Measurements from ENCODE around the gene DPF3.

The DPF3 gene

GRCh38 chr14:72893636-72894322 is at the start of gene DPF3:
Gene DPF3 (minus strand): TSS chr14:72894101. CDS start chr14:72894088, 13 bp downstream.
- DNase-seq (ENCODE audit: low read depth): peak; percentile 89

- DNase-seq (ENCODE audit: low read depth): no peak
These were observed 49.0 kb upstream of the DPF3 start for GRCh38 chr14:72942934-72943333.

GRCh38 chr14:72941286-72941985 is 47.5 kb upstream of the DPF3 start:
- no peak for DNase-seq (ENCODE audit: low read depth)

- DNase-seq (ENCODE audit: low read depth): no peak
These were observed 45.7 kb upstream of the DPF3 start for GRCh38 chr14:72939630-72940029.

- no peak for DNase-seq (ENCODE audit: low read depth)
These were observed 39.0 kb upstream of the DPF3 start for GRCh38 chr14:72932893-72933292.

GRCh38 chr14:72929316-72930080 is 35.6 kb upstream of the DPF3 start:
- DNase-seq (ENCODE audit: low read depth): no peak

- DNase-seq (ENCODE audit: low read depth): no peak
These were observed 35.0 kb upstream of the DPF3 start for GRCh38 chr14:72928872-72929271.

GRCh38 chr14:72926292-72927028 is 32.6 kb upstream of the DPF3 start, which contains the start of gene DCAF4:
Gene DCAF4 (plus strand): TSS chr14:72926464. CDS start chr14:72937979, 11,515 bp downstream.
- DNase-seq (ENCODE audit: low read depth): peak; percentile 90

GRCh38 chr14:72925815-72926291 is 32.0 kb upstream of the DPF3 start:
- DNase-seq (ENCODE audit: low read depth): no peak

GRCh38 chr14:72925171-72925759 is 31.4 kb upstream of the DPF3 start:
- no peak for DNase-seq (ENCODE audit: low read depth)

GRCh38 chr14:72924337-72924736 is 30.4 kb upstream of the DPF3 start:
- no peak for DNase-seq (ENCODE audit: low read depth)

GRCh38 chr14:72921396-72921795 is 27.5 kb upstream of the DPF3 start:
- no peak for DNase-seq (ENCODE audit: low read depth)

GRCh38 chr14:72920008-72920407 is 26.1 kb upstream of the DPF3 start:
- no peak for DNase-seq (ENCODE audit: low read depth)

GRCh38 chr14:72917094-72917802 is 23.3 kb upstream of the DPF3 start:
- no peak for DNase-seq (ENCODE audit: low read depth)

GRCh38 chr14:72916174-72916573 is 22.3 kb upstream of the DPF3 start:
- DNase-seq (ENCODE audit: low read depth): no peak

- DNase-seq (ENCODE audit: low read depth): no peak
These were observed 19.9 kb upstream of the DPF3 start for GRCh38 chr14:72913809-72914208.

GRCh38 chr14:72909163-72909562 is 15.3 kb upstream of the DPF3 start:
- DNase-seq (ENCODE audit: low read depth): no peak

GRCh38 chr14:72907886-72908285 is 14.0 kb upstream of the DPF3 start:
- no peak for DNase-seq (ENCODE audit: low read depth)

- no peak for DNase-seq (ENCODE audit: low read depth)
These were observed 13.0 kb upstream of the DPF3 start for GRCh38 chr14:72906879-72907278.

- no peak for DNase-seq (ENCODE audit: low read depth)
These were observed 12.4 kb upstream of the DPF3 start for GRCh38 chr14:72906316-72906715.
